Keratinocyte (primary cell): ENCODE measurements around the gene ERGIC2. TPM values are rescaled to one million over a fixed set of nuclear protein-coding genes. Genes with fewer than 3 reads are reported as not detected.

ENCODE experiments used
- DNase-seq: peaks from one replicate; pipeline ENCODE4 v3.0.0-alpha.2; 2011; ENCODE audit warnings: low read depth, missing footprints, low spot score
- FAIRE-seq: peaks from 2 replicates; lab custom pipeline; 2011; peaks lifted over from hg19 to GRCh38; lab: Jason Lieb, UNC
- H2AFZ ChIP-seq: 2 replicates; pipeline ENCODE4 v1.6.0; 2012; ENCODE audit warnings: low read length, control low read depth, inconsistent platforms; ENCODE audit not compliant: control insufficient read depth
- H3K27ac ChIP-seq: 2 replicates; pipeline ENCODE4 v1.5.1; 2011; ENCODE audit warnings: low read length; ENCODE audit not compliant: control insufficient read depth, insufficient read depth
- H3K27me3 ChIP-seq: 3 replicates; pipeline ENCODE4 v1.6.0; 2011; ENCODE audit warnings: low read length; ENCODE audit not compliant: control insufficient read depth, insufficient read depth; ENCODE audit errors: extremely low read depth
- H3K36me3 ChIP-seq, 2 experiments: 2 replicates in 1 of 2; 3 replicates in 1 of 2; pipeline ENCODE4 v1.5.1; 2011; ENCODE audit warnings: low read length in 2 of 2, mild to moderate bottlenecking in 1 of 2; ENCODE audit not compliant: control insufficient read depth in 2 of 2, insufficient read depth in 2 of 2; ENCODE audit errors: extremely low read depth in 1 of 2
- H3K4me1 ChIP-seq: 3 replicates; pipeline ENCODE4 v1.5.1; 2011; ENCODE audit warnings: low read length; ENCODE audit not compliant: control insufficient read depth, insufficient read depth; ENCODE audit errors: extremely low read depth
- H3K4me2 ChIP-seq: 3 replicates; pipeline ENCODE4 v1.6.0; 2011; ENCODE audit warnings: low read depth, low read length; ENCODE audit not compliant: control insufficient read depth, insufficient read depth; ENCODE audit errors: extremely low read depth
- H3K4me3 ChIP-seq, 3 experiments: fragments of 200-600 bp in 1 of 3; sonication (generic) in 1 of 3; 2 replicates in 2 of 3; 3 replicates in 1 of 3; pipeline ENCODE4 v1.5.1; 2011 to 2016; ENCODE audit warnings: low read length in 3 of 3, mild to moderate bottlenecking in 3 of 3, control low read depth in 2 of 3, inconsistent platforms in 1 of 3, low read depth in 1 of 3, mixed read lengths in 1 of 3, mixed run types in 1 of 3, moderate library complexity in 1 of 3; ENCODE audit not compliant: control insufficient read depth in 2 of 3, insufficient read depth in 2 of 3; ENCODE audit errors: extremely low read depth in 1 of 3
- H3K79me2 ChIP-seq: 2 replicates; pipeline ENCODE4 v1.6.0; 2012; ENCODE audit warnings: low read length; ENCODE audit not compliant: control insufficient read depth, insufficient read depth
- H3K9ac ChIP-seq: 3 replicates; pipeline ENCODE4 v1.6.0; 2011; ENCODE audit warnings: low read length; ENCODE audit not compliant: control insufficient read depth, insufficient read depth; ENCODE audit errors: extremely low read depth
- H3K9me1 ChIP-seq: 3 replicates; pipeline ENCODE4 v1.6.0; 2011; ENCODE audit warnings: low read length; ENCODE audit not compliant: control insufficient read depth, insufficient read depth; ENCODE audit errors: extremely low read depth
- H3K9me3 ChIP-seq: 2 replicates; pipeline ENCODE4 v1.5.1; 2012; ENCODE audit warnings: low read depth, low read length; ENCODE audit not compliant: control insufficient read depth
- H4K20me1 ChIP-seq: 3 replicates; pipeline ENCODE4 v1.6.0; 2011; ENCODE audit warnings: low read length; ENCODE audit not compliant: control insufficient read depth, insufficient read depth; ENCODE audit errors: extremely low read depth
- CTCF ChIP-seq, 3 experiments: IDR thresholded peaks in 1 of 3; conservative IDR thresholded peaks in 1 of 3; optimal IDR thresholded peaks in 1 of 3; 2 replicates in 2 of 3; 3 replicates in 1 of 3; pipeline versions ENCODE3 to v1.5.1; 2011; ENCODE audit warnings: low read length in 3 of 3, mild to moderate bottlenecking in 3 of 3, moderate library complexity in 2 of 3, control low read depth in 1 of 3, inconsistent platforms in 1 of 3; ENCODE audit not compliant: insufficient read depth in 2 of 3; ENCODE audit errors: extremely low read depth in 1 of 3
- EZH2 ChIP-seq: IDR thresholded peaks from one replicate; pipeline ENCODE4 v1.6.1; 2012; ENCODE audit warnings: inconsistent platforms, mild to moderate bottlenecking, low read length, moderate library complexity
- dilution Hi-C: fragments of 300-500 bp; cut with MboI; formaldehyde crosslinking; loops from one replicate; pipeline ENCODE4 v1.7.0; 2020; ENCODE audit warnings: low sequenced_read_pairs; ENCODE audit not compliant: extremely low pct_ligation_motif_present
- polyA plus RNA-seq, 5 experiments: library from polyadenylated mRNA; depleted of rRNA in 3 of 5; stranded (reverse) in 3 of 5; stranded (forward) in 1 of 5; unstranded in 1 of 5; fragments of >200 nt; gene quantifications; 1 replicate in 1 of 5; 2 replicates in 3 of 5; 3 replicates in 1 of 5; pipeline versions ENCODE4 v1.2.1 to v1.2.3, GENCODE V29; 2011 to 2012; ENCODE audit warnings: missing spikeins in 2 of 5, low read depth in 1 of 5, low replicate concordance in 1 of 5

The ERGIC2 gene
- polyA plus RNA-seq, 1 donor (not counting 4 experiments of a cell fraction or from before 2014, with no cell fraction given) = 62.4 TPM

GRCh38 chr12:29329411-29329810, 51.6 kb downstream of the ERGIC2 start:
- H3K4me1 ChIP-seq = no peaks in the 10 kb centered on the region
- FAIRE-seq = no peak
- dilution Hi-C loops = no loop called here
- no peaks in the 10 kb centered on the region for H3K36me3 ChIP-seq
- H3K9me3 ChIP-seq = no peaks in the 10 kb centered on the region
- H3K4me2 ChIP-seq = no peak overlapping the region
- H3K27me3 ChIP-seq = no peaks in the 10 kb centered on the region
- TF ChIP-seq EZH2 = no peak
- TF ChIP-seq CTCF (optimal IDR thresholded peaks at IDR 0.05 in 1 of 3, IDR thresholded peaks at IDR 0.05 in 1 of 3, conservative IDR thresholded peaks at IDR 0.05 in 1 of 3; ENCODE audit: extremely low read depth in 1 of 3, insufficient read depth in 2 of 3, low read length in 3 of 3) = no peak
- DNase-seq = no peak
- no peak overlapping the region for H3K27ac ChIP-seq
- H3K79me2 ChIP-seq = no peaks in the 10 kb centered on the region
- H3K4me3 ChIP-seq = no peak overlapping the region
- no peak overlapping the region for H2AFZ ChIP-seq
- no peaks in the 10 kb centered on the region for H3K9me1 ChIP-seq
- H3K9ac ChIP-seq = no peak overlapping the region
- no peaks in the 10 kb centered on the region for H4K20me1 ChIP-seq

- Histone ChIP-seq H2AFZ (no peak overlapping the region), H3K4me1 (peaks cover 4% of the 10 kb centered on the region), H3K27me3 (no peaks in the 10 kb centered on the region), H3K9me3 (no peaks in the 10 kb centered on the region), H4K20me1 (no peaks in the 10 kb centered on the region), H3K79me2 (no peaks in the 10 kb centered on the region), H3K9me1 (no peaks in the 10 kb centered on the region), H3K36me3 (no peaks in the 10 kb centered on the region), H3K4me3 (no peak overlapping the region), H3K4me2 (no peak overlapping the region), H3K27ac (no peak overlapping the region), H3K9ac (no peak overlapping the region)
- dilution Hi-C loops = no loop called here
- FAIRE-seq (no peak), DNase-seq (no peak)
- TF ChIP-seq CTCF (optimal IDR thresholded peaks at IDR 0.05 in 1 of 3, IDR thresholded peaks at IDR 0.05 in 1 of 3, conservative IDR thresholded peaks at IDR 0.05 in 1 of 3; ENCODE audit: extremely low read depth in 1 of 3, insufficient read depth in 2 of 3, low read length in 3 of 3) (no peak), EZH2 (no peak)
Measured at GRCh38 chr12:29322157-29322556, 58.8 kb downstream of the ERGIC2 start.
